ENCODE data around the gene PATL1.
"Not testable (repeated sequence)": the region's sequence is repeated elsewhere in the genome, so short reads cannot be mapped to it uniquely, and the experiment has no call there.

PATL1 gene, protein sequence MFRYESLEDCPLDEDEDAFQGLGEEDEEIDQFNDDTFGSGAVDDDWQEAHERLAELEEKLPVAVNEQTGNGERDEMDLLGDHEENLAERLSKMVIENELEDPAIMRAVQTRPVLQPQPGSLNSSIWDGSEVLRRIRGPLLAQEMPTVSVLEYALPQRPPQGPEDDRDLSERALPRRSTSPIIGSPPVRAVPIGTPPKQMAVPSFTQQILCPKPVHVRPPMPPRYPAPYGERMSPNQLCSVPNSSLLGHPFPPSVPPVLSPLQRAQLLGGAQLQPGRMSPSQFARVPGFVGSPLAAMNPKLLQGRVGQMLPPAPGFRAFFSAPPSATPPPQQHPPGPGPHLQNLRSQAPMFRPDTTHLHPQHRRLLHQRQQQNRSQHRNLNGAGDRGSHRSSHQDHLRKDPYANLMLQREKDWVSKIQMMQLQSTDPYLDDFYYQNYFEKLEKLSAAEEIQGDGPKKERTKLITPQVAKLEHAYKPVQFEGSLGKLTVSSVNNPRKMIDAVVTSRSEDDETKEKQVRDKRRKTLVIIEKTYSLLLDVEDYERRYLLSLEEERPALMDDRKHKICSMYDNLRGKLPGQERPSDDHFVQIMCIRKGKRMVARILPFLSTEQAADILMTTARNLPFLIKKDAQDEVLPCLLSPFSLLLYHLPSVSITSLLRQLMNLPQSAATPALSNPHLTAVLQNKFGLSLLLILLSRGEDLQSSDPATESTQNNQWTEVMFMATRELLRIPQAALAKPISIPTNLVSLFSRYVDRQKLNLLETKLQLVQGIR

DNA sequence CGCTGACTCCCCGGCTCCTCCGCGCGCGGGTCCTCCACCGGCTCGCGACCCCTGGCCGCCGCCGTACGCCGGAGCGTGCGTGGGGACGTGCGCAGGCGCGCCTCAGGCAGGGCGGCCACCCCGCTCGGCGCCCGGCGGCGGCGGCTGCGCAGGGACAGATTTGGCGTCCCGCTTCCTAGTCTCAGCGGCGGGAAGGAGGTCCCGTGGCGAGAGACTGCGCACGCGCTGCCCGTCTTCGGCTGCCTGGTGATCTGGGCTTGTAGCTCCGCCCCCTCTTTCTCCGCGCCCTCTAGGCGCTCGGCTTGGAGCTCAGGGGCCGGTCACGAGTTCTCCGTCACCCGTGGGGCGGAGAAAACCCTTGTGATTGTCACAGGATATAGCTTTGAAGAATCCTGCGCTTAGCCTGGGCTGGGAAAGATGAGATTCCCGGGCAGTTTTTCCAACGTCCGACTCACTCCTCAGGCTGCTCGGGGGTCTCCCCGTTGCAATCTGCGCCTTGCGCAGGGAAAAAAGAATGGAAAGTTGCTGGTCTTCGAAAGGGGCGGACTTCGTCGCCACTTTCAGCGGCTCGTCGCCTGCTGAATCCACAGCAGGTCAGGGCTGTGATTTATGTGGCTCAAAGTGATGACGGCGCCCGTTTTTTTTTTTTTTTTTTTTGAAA lies at the start of gene PATL1:
Gene PATL1 (minus strand): TSS at position 88 of the 661 bp plus-strand sequence. CDS start 142 bp downstream, outside the sequence.
- peak; percentile 95 to 99 for DNase-seq

DNA sequence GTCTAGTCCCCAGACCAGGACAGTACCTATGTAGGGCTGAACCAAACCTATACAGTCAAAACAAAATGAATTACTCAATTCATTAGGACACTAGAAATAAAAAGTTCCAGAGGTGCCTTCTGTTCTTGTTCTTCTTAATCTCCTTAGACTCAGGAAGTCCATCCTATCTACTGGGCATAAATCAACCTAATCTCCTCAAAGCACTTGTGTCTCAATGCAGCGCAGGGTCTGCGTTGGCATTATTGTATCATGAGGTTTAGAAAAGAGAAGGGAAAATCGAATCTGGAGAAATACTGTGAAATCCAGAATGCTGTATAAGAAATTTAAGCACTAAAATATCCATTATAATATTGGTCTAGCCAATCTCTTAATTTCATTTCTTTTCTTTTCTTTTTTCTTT lies 47.2 kb upstream of the PATL1 start:
- DNase-seq, result no peak

DNA sequence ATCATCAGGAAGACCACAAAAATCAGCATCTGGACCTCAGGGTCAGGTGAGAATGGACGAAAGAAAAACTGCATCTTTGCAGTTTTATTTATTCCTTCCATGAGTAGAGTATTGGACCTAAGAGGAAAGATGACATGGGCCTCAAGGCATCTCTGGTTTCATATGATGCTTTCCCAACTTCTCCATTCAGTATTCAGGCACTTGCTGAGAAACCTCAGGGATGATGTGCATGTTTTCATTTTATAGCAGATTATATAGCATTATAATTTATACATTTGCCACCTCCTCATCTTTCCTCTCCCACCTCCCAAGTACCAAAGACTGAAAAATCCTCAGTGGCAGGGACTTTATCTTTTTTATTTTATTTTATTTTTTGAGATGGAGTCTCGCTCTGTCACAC lies 44.9 kb upstream of the PATL1 start, which contains the start of gene OR10V1:
Gene OR10V1 (minus strand): TSS at position 101 of the 400 bp plus-strand sequence. CDS start 0 bp downstream, at position 101.
- no peak for DNase-seq

DNA sequence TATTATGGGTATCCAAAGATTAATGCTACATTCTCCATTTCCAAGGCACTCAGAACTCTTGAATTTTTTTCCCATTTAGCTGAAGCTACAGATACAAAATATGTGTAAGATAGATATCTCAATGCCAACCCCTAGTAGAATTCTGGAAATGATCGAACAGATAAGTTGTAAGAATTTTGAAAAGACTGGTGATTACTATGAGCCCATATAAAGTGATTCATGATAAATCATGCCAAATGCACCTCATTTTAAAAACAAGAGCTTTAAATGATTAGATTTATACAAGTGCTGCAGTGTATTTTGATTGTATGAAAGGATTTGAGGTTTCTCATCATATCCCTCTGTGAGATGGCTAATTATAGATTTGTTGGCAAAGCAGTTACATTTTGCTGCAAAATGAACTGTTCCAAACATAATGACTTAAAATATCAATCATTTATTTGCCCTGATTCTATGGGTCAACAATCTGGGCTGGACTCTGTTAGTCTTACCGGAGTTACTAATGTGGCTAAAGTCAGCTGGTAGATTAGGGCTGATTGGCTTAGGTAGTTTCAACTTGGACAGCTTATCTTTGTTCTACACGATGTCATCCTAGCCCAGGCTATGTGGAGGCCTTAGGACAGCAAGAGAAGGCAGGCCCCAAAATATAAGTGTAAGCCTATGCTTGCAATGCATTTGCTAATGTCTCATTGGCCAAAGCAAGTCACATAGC lies 41.5 kb upstream of the PATL1 start:
- no peak for DNase-seq

DNA sequence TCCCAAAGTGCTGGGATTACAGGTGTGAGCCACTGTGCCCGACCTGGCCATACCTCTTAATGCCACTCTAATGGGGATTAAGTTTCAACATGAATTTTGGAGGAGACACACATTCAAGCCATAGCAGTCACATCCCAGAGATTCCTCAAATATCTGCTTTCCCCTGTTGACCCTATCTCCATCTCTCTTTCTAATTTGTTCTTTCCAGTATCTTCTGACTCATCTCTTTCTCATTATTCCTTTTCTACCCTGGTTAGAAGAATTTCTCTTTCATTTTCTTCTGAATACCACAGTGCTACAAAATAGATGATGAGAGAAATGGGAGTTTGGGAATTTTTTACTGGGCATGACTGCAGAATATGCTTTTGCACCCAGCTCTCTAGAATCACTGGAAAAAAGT lies 39.7 kb upstream of the PATL1 start:
- DNase-seq, result no peak

- no peak for DNase-seq
Observed at GRCh38 chr11:59707371-59707770, 38.5 kb upstream of the PATL1 start.

GRCh38 chr11:59706518-59707285 lies 37.9 kb upstream of the PATL1 start:
- no peak for DNase-seq

GRCh38 chr11:59705294-59705693 lies 36.5 kb upstream of the PATL1 start:
- DNase-seq, result no peak

DNA sequence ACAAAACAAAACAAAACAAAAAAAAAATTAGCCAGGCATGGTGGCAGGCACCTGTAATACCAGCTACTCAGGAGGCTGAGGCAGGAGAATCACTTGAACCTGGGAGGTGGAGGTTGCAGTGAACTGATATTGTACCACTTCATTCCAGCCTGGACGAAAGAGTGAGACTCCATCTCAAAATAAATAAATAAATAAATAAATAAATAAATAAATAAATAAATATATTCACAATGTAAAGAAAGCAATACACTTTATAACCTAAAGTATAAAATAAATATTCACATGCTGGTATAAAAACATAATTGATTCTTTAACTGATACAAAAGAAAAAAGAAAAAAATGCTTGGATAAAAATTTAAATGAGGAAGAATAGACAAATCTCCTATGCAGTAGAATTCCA lies 34.7 kb upstream of the PATL1 start:
- DNase-seq, result not testable (repeated sequence)

DNA sequence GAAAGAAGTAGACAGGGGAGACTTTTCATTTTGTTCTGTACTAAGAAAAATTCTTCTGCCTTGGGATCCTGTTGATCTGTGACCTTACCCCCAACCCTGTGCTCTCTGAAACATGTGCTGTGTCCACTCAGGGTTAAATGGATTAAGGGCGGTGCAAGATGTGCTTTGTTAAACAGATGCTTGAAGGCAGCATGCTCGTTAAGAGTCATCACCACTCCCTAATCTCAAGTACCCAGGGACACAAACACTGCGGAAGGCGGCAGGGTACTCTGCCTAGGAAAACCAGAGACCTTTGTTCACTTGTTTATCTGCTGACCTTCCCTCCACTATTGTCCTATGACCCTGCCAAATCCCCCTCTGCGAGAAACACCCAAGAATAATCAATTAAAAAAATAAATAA lies 31.3 kb upstream of the PATL1 start:
- not testable (repeated sequence) for DNase-seq

GRCh38 chr11:59698506-59698905 lies 29.7 kb upstream of the PATL1 start:
- DNase-seq, result no peak

GRCh38 chr11:59692915-59693314 lies 24.1 kb upstream of the PATL1 start:
- DNase-seq, result no peak

GRCh38 chr11:59691156-59691555 lies 22.3 kb upstream of the PATL1 start:
- no peak for DNase-seq

DNA sequence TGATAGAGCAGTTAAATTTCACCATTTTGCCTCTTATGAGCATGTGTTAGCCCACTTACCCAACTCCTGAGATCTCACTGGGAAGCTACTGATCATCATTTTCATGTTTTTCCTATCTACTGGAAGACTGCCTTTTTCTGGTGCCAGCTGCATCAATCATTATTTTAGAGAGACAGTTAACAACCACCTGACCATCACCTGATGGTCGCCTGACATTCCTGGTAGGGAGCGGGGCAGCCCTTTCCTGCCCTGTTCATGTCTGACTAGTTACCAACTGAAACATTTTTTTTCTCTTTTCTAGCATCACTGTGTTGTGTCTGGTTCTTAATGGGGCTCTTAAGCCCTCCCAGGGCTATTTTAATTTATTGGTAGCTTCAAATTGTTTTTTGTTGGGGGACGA lies 20.2 kb upstream of the PATL1 start:
- no peak for DNase-seq

DNA sequence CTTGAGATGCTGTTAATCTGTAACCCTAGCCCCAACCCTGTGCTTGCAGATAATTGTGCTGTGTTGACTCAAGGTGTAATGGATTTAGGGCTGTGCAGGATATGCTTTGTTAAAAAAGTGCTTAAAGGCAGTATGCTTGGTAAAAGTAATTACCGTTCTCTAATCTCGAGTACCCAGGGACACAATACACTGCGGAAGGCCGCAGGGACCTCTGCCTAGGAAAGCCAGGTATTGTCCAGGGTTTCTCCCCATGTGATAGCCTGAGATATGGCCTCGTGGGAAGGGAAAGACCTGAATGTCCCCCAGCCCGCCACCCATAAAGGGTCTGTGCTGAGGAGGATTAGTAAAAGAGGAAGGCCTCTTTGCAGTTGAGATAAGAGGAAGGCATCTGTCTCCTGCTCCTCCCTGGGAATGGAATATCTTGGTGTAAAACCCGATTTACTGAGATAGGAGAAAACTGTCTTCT lies 12.5 kb upstream of the PATL1 start:
- not testable (repeated sequence) for DNase-seq

DNA sequence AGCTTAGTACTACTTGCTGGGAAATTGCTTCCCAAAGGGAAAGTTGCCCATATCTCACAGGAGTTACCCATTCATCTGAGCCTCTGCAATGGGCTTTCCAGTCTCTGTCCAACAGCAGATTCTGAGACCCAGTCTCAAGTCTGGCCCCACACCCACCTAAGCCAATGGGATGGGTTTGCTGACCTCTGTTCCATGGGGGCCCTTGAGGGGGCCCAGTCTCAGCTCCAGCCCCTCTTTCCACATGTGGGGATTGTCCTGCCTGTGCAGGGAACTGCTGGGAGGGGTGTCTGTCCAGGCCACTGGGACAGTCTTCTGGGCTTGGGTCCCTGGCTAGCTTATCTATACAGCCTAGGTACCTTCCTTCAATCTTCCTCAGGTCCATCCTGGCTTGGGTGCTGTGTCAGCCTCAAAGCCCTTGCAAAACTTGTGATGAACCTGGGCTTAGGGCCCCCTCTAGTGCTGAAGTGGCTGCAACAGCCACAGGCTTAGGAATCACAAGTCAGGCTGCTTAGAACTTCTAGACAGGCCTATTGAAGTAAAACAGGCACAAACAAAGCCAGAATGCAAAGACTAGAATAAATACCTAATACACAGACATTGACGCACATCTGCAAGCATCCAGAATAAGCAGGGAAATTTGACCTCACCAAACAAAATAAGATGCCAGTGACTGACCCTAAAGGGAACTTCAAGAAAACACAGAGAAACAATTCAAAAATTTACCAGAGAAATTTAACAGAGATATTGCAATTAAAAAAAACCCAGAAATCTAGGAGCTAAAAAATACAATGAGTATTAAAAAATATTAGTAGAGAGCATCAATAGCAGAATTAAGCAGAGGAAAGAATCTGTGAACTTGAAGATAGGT lies 11.7 kb upstream of the PATL1 start:
- peak; percentile 68 to 84 for DNase-seq

DNA sequence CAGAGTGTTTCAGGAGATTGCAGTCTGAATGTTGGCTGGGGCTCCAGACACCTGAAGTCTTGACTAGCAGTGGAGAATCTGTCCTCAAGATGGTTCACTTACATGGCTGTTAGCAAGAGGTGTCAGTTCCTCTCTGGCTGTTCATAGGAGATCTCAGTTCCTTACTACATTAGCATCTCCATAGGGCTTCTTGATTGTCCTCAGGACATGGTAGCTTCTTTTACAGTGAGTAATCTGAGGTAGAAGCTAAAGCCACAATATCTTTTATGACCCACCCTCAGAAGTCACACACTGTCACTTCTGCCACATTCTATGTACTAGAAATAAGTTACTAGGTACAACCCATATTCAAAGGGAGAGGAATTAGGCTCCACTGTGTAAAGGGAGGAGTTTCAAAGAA lies 10.5 kb upstream of the PATL1 start:
- DNase-seq, result no peak

DNA sequence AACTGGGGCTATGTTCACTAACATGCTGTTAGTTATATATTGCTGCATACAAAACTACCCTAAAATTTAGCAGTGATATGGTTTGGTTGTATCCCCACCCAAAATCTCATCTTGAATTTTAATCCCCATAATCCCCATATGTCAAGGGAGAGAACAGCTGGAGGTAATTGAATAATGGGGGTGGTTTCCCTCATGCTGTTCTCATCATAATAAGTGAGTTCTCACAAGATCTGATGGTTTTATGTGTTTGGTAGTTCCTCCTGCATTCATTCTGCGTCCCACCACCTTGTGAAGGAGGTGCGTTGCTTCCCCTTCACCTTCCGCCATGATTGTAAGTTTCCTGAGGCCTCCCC lies 10.0 kb upstream of the PATL1 start:
- no peak for DNase-seq

GRCh38 chr11:59678118-59678812 lies 9.4 kb upstream of the PATL1 start:
- no peak for DNase-seq

DNA sequence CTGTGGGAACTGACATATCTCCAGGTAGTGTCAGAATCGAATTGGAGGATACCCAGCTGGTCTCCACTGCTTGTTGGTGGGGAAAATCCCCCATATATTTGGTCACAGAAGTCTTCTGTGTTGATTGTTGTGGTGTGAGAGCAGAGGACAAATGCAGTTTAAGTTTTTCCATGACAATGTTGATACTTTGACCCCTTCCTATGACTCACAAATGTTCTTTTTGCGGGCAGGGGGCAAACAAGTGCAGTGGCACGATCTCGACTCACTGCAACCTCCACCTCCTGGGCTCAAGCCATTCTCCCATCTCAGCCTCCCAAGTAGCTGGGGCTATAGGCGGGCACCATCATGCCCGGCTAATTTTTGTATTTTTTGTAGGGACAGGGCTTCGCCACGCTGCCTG lies 7.4 kb upstream of the PATL1 start:
- no peak for DNase-seq
